ENCODE results near the gene DHX30. TPM values are rescaled to one million over a fixed set of nuclear protein-coding genes. Genes with fewer than 3 reads are reported as not detected.

Gene DHX30
- total and polyA plus RNA-seq, 9 of the 15 experiments (the other 6 are each of a cell fraction or from before 2014, with no cell fraction given): 12.3 to 158 (median 79.0) TPM

- H3K36me3 ChIP-seq (ENCODE audit: control insufficient read depth, insufficient read depth, low read length): peaks cover 56% of the 10 kb centered on the region; the same call in 2 of the 3 replicates
- H3K79me2 ChIP-seq (ENCODE audit: control insufficient read depth, insufficient read depth, low read length): no peaks in the 10 kb centered on the region
- ATAC-seq (no peak), FAIRE-seq (no peak), DNase-seq (ENCODE audit: extremely low read depth in 1 of 4, low spot score in 3 of 4) (no peak)
- BruUV-seq (replicated peaks): no TSS peak
- peaks cover 0 to 8% of the 10 kb centered on the region in 2 experiments; a peak in 2 of 5 replicates for H3K4me1 ChIP-seq (replicated peaks in 1 of 2; ENCODE audit: control insufficient read depth in 2 of 2, insufficient read depth in 2 of 2, low read length in 2 of 2)
- peaks cover 5% of the 10 kb centered on the region; the same call in 1 of the 2 replicates for H4K20me1 ChIP-seq (replicated peaks; ENCODE audit: control insufficient read depth, insufficient read depth, low read length)
- ChIA-PET POLR2A (interaction anchor here (0.6 kb wide), 1 partner anchor 8 kb away, joined by 3 read pairs; no protein-coding TSS in a partner anchor), CTCF (ENCODE audit: low intra/inter-chr PET ratio) (no interaction called here)
- H2AFZ ChIP-seq (ENCODE audit: low read depth, low read length): no peak overlapping the region
- no peaks in the 10 kb centered on the region for H3K9me1 ChIP-seq (ENCODE audit: control insufficient read depth, insufficient read depth, low read length)
- H3K27ac ChIP-seq (ENCODE audit: extremely low read depth, low read depth, low read length): no peak overlapping the region
- H3K9me3 ChIP-seq (replicated peaks; ENCODE audit: control insufficient read depth, insufficient read depth, low read depth, low read length): no peaks in the 10 kb centered on the region
- in situ Hi-C loops (cut with MboI): no loop called here
- intact Hi-C loops (cut with micrococcal nuclease): no loop called here
- no peak overlapping the region for H3K4me3 ChIP-seq
- no peak for TF ChIP-seq MTA3 (IDR thresholded peaks at IDR 0.05; ENCODE audit: borderline replicate concordance)
- TF ChIP-seq, protein P1, sequence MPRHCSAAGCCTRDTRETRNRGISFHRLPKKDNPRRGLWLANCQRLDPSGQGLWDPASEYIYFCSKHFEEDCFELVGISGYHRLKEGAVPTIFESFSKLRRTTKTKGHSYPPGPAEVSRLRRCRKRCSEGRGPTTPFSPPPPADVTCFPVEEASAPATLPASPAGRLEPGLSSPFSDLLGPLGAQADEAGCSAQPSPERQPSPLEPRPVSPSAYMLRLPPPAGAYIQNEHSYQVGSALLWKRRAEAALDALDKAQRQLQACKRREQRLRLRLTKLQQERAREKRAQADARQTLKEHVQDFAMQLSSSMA (CRISPR knock-in tag; IDR thresholded peaks at IDR 0.05): no peak
- TF ChIP-seq SLC30A9 (CRISPR knock-in tag; IDR thresholded peaks at IDR 0.05): no peak
- TF ChIP-seq ZNF584 (CRISPR knock-in tag; IDR thresholded peaks at IDR 0.05; ENCODE audit: low read depth): no peak
- TF ChIP-seq TFE3 (CRISPR knock-in tag; IDR thresholded peaks at IDR 0.05): no peak
- TF ChIP-seq RCOR1 (IDR thresholded peaks at IDR 0.05; ENCODE audit: borderline replicate concordance in 1 of 2, low read depth in 2 of 2, low read length in 2 of 2): no peak
- no peak for TF ChIP-seq MITF (IDR thresholded peaks at IDR 0.05)
- TF ChIP-seq CHD2 (IDR thresholded peaks at IDR 0.05; ENCODE audit: low read depth, low read length): no peak
- TF ChIP-seq ZKSCAN3 (CRISPR knock-in tag; IDR thresholded peaks at IDR 0.05): no peak
- no peak for TF ChIP-seq FOXP1 (CRISPR knock-in tag; IDR thresholded peaks at IDR 0.05)
- 76% methylated on average over 2 of the region's 2 CpGs for WGBS (ENCODE audit: insufficient coverage, low coverage, missing lambda C conversion rate)
- H3K9ac ChIP-seq (ENCODE audit: insufficient read depth in 1 of 2, low read depth in 2 of 2, low read length in 2 of 2): no peak overlapping the region
- no peaks in the 10 kb centered on the region for H3K27me3 ChIP-seq (ENCODE audit: control insufficient read depth in 2 of 2, insufficient read depth in 2 of 2, low read length in 2 of 2)
- H3K4me2 ChIP-seq (ENCODE audit: insufficient read depth, low read length): no peak overlapping the region
These were observed 54.2 kb downstream of the DHX30 start for GRCh38 chr3:47857151-47857550.
